DND-41 (cell line): ENCODE measurements around the gene PEAK3.

ENCODE experiments used
- ATAC-seq: fragments of 200-7000 bp; cut with Tn5 transposase; 3 replicates; pipeline ENCODE4 v1.9.1; 2021; ENCODE audit warnings: low read depth; ENCODE audit not compliant: insufficient read depth
- DNase-seq: peaks from one replicate; pipeline ENCODE4 v3.0.0-alpha.2; 2020
- H2AFZ ChIP-seq: 2 replicates; pipeline ENCODE4 v1.6.0; 2012; ENCODE audit warnings: low read depth, low read length
- H3K27ac ChIP-seq: 2 replicates; pipeline ENCODE4 v1.5.1; 2012; ENCODE audit warnings: low read length, inconsistent platforms
- H3K27me3 ChIP-seq: fragments of 200-600 bp; sonication (generic); 2 replicates; pipeline ENCODE4 v1.6.0; 2012; ENCODE audit warnings: low read length, mild to moderate bottlenecking, inconsistent platforms; ENCODE audit not compliant: insufficient read depth, poor library complexity
- H3K36me3 ChIP-seq: 2 replicates; pipeline ENCODE4 v1.5.1; 2012; ENCODE audit warnings: low read length, inconsistent platforms; ENCODE audit not compliant: insufficient read depth
- H3K4me1 ChIP-seq: 2 replicates; pipeline ENCODE4 v1.5.1; 2012; ENCODE audit warnings: mild to moderate bottlenecking, low read length; ENCODE audit not compliant: insufficient read depth
- H3K4me2 ChIP-seq: 2 replicates; pipeline ENCODE4 v1.6.0; 2012; ENCODE audit warnings: mild to moderate bottlenecking, moderate library complexity, low read length, inconsistent platforms; ENCODE audit not compliant: insufficient read depth
- H3K4me3 ChIP-seq, 2 experiments: fragments of 200-600 bp in 1 of 2; shearing (Covaris generic) in 1 of 2; 2 replicates each; pipeline ENCODE4 v1.5.1; 2012 to 2016; ENCODE audit warnings: inconsistent platforms in 2 of 2, low read length in 2 of 2, mild to moderate bottlenecking in 2 of 2, low read depth in 1 of 2, moderate library complexity in 1 of 2
- H3K79me2 ChIP-seq: 2 replicates; pipeline ENCODE4 v1.6.0; 2012; ENCODE audit warnings: low read length, inconsistent platforms; ENCODE audit not compliant: insufficient read depth
- H3K9ac ChIP-seq: 2 replicates; pipeline ENCODE4 v1.6.0; 2012; ENCODE audit warnings: low read depth, mild to moderate bottlenecking, inconsistent platforms, low read length, moderate library complexity
- H3K9me3 ChIP-seq: 2 replicates; pipeline ENCODE4 v1.5.1; 2012; ENCODE audit warnings: low read length, moderate library complexity, mild to moderate bottlenecking, inconsistent platforms; ENCODE audit not compliant: insufficient read depth, severe bottlenecking
- H4K20me1 ChIP-seq: 2 replicates; pipeline ENCODE4 v1.6.0; 2012; ENCODE audit warnings: low read length; ENCODE audit not compliant: insufficient read depth
- EZH2 ChIP-seq: IDR thresholded peaks from 3 replicates; pipeline ENCODE4 v1.6.1; 2012; ENCODE audit warnings: borderline replicate concordance, low read depth, mild to moderate bottlenecking, moderate library complexity, low read length, inconsistent platforms; ENCODE audit not compliant: severe bottlenecking
- TF ChIP-seq, protein P1 (sequence below): IDR thresholded peaks from 2 replicates; pipeline ENCODE4 v1.5.1; 2012; ENCODE audit warnings: borderline replicate concordance, low read length, moderate library complexity, mild to moderate bottlenecking; ENCODE audit not compliant: poor library complexity, severe bottlenecking; ENCODE audit errors: extremely low read depth

Gene PEAK3

DNA sequence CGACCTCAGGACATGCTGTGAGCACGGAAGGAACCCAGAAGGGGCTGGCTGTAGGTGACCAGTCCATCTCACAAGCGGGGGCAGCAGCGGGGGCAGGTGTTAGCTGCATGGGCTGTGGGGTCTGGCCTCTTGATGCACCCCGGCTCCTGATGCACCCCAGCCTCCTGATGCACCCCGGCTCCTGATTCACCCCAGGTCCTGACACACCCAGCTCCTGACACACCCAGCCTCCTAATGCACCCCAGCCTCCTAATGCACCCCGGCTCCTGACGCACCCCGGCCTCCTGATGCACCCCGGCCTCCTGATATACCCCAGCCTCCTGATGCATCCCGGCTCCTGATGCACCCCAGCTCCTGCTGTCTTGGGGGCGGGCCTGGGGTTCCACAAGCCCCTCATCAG is 39.0 kb upstream of the PEAK3 start:
- no peak overlapping the region for H3K9ac ChIP-seq
- H3K4me2 ChIP-seq = no peak overlapping the region
- H3K4me1 ChIP-seq = peaks cover 2% of the 10 kb centered on the region
- H3K4me3 ChIP-seq = no peak overlapping the region
- TF ChIP-seq, protein P1, sequence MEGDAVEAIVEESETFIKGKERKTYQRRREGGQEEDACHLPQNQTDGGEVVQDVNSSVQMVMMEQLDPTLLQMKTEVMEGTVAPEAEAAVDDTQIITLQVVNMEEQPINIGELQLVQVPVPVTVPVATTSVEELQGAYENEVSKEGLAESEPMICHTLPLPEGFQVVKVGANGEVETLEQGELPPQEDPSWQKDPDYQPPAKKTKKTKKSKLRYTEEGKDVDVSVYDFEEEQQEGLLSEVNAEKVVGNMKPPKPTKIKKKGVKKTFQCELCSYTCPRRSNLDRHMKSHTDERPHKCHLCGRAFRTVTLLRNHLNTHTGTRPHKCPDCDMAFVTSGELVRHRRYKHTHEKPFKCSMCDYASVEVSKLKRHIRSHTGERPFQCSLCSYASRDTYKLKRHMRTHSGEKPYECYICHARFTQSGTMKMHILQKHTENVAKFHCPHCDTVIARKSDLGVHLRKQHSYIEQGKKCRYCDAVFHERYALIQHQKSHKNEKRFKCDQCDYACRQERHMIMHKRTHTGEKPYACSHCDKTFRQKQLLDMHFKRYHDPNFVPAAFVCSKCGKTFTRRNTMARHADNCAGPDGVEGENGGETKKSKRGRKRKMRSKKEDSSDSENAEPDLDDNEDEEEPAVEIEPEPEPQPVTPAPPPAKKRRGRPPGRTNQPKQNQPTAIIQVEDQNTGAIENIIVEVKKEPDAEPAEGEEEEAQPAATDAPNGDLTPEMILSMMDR = no peak
- TF ChIP-seq EZH2 = no peak
- H3K27ac ChIP-seq = no peak overlapping the region
- H3K79me2 ChIP-seq = peaks cover 18% of the 10 kb centered on the region
- H3K36me3 ChIP-seq = peaks cover 35% of the 10 kb centered on the region
- no peak overlapping the region for H2AFZ ChIP-seq
- DNase-seq (no peak), ATAC-seq (no peak)
- peaks cover 27% of the 10 kb centered on the region for H4K20me1 ChIP-seq
- H3K9me3 ChIP-seq = no peaks in the 10 kb centered on the region
- no peaks in the 10 kb centered on the region for H3K27me3 ChIP-seq

DNA sequence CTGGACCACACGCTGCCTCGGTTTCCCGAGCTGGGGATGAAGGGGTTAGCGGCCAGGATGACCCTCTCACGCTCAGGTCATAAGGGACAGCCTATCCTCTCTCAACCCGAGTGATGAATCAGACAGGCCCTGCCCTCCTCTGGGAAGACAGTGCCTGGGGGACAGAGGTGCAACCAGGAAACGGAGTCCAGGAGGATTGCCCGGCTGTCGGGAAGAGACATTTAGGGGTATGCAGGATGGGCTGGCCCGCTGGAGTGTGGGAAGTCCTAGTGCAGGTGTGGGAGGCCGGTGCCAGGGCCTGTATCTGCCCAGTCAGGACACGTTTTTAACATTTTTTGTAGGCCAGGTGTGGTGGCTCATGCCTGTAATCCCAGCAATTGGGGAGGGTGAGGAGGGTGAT is 38.1 kb upstream of the PEAK3 start:
- Histone ChIP-seq H3K4me3 (no peak overlapping the region), H2AFZ (no peak overlapping the region), H3K9ac (no peak overlapping the region), H3K4me1 (no peaks in the 10 kb centered on the region; the same call in 1 of the 2 replicates), H3K27ac (no peak overlapping the region), H3K9me3 (no peaks in the 10 kb centered on the region), H3K27me3 (no peaks in the 10 kb centered on the region), H4K20me1 (peaks cover 20% of the 10 kb centered on the region), H3K79me2 (peaks cover 9% of the 10 kb centered on the region), H3K36me3 (peaks cover 26% of the 10 kb centered on the region), H3K4me2 (no peak overlapping the region)
- DNase-seq (no peak), ATAC-seq (no peak)
- TF ChIP-seq EZH2 = no peak
- TF ChIP-seq, protein P1 = no peak

DNA sequence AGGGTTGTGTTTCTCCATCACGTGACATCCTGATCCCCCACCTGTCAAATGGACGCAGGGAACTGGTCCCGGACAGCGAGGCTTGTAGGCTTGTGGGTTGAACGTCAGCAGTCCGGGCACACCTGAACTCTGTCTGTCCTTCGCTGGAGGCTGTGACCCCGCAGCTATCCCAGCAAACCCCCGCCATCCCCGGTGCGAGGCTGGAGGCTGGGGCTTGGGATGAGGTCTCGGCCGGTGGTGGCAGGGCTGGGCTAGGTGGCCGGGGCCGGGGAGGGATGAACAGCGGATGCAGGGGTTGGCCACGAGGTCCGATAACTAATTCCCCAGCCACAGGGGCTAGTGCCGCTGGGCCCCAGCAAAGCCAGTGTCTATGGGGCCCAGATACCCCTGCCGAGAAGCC is 37.6 kb upstream of the PEAK3 start:
- no peak for DNase-seq
- peaks cover 15% of the 10 kb centered on the region for H4K20me1 ChIP-seq
- no peak overlapping the region for H3K4me2 ChIP-seq
- no peak overlapping the region for H3K4me3 ChIP-seq
- H3K9me3 ChIP-seq = no peaks in the 10 kb centered on the region
- no peak for ATAC-seq
- H2AFZ ChIP-seq = no peak overlapping the region
- peaks cover 4% of the 10 kb centered on the region; the same call in 1 of the 2 replicates for H3K79me2 ChIP-seq
- no peak for TF ChIP-seq EZH2
- TF ChIP-seq, protein P1 = no peak
- H3K4me1 ChIP-seq = no peaks in the 10 kb centered on the region
- no peak overlapping the region for H3K9ac ChIP-seq
- peaks cover 21% of the 10 kb centered on the region for H3K36me3 ChIP-seq
- no peaks in the 10 kb centered on the region for H3K27me3 ChIP-seq
- H3K27ac ChIP-seq = no peak overlapping the region

DNA sequence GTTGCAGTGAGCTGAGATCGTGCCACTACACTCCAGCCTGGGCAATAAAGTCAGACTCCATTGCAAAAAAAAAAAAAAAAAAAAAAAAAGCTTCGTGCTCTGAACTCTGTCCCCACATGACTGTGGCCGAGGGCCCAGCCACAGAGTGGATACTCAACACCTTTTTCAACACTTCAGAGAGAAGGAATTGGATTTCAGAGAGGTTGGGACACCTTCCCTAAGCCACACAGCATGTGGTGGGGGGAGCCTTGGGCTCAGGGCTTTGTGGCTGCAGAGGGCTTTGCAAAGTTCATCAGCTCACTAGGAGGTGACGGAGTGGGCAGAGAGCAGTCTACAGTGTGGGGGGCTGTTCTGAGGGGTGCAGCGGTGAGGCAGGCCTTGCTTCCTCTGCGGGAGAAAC is 36.9 kb upstream of the PEAK3 start:
- H3K4me1 ChIP-seq = no peaks in the 10 kb centered on the region
- H3K36me3 ChIP-seq = peaks cover 15% of the 10 kb centered on the region
- no peaks in the 10 kb centered on the region for H3K27me3 ChIP-seq
- DNase-seq (no peak), ATAC-seq (no peak)
- no peak overlapping the region for H2AFZ ChIP-seq
- H3K9ac ChIP-seq = no peak overlapping the region
- H3K27ac ChIP-seq = no peak overlapping the region
- H3K4me2 ChIP-seq = no peak overlapping the region
- TF ChIP-seq EZH2 = no peak
- TF ChIP-seq, protein P1 = no peak
- H3K9me3 ChIP-seq = no peaks in the 10 kb centered on the region
- no peaks in the 10 kb centered on the region for H3K79me2 ChIP-seq
- peaks cover 9% of the 10 kb centered on the region; the same call in 1 of the 2 replicates for H4K20me1 ChIP-seq
- H3K4me3 ChIP-seq = no peak overlapping the region
